Osteoblast (primary cell): Measurements from ENCODE around the gene MTMR6. TPM values are rescaled to one million over a fixed set of nuclear protein-coding genes. Genes with fewer than 3 reads are reported as not detected.
A peak's percentile ranks its signal among the peaks of the same experiment; 100 is the strongest.

Source experiments
- DNase-seq: peaks from one replicate; pipeline ENCODE4 v3.0.0; 2011; ENCODE audit warnings: low spot score, mixed read lengths; ENCODE audit not compliant: insufficient read length; ENCODE audit errors: missing footprints
- H2AFZ ChIP-seq: 2 replicates; pipeline ENCODE4 v1.6.0; 2011; ENCODE audit warnings: mild to moderate bottlenecking, low read length
- H3K27ac ChIP-seq: 2 replicates; pipeline ENCODE4 v1.5.1; 2011; ENCODE audit warnings: mild to moderate bottlenecking, low read depth, low read length, moderate library complexity
- H3K27me3 ChIP-seq: 2 replicates; pipeline ENCODE4 v1.6.0; 2012; ENCODE audit warnings: mild to moderate bottlenecking, control low read depth, inconsistent platforms, low read length, moderate library complexity; ENCODE audit not compliant: insufficient read depth
- H3K36me3 ChIP-seq: 2 replicates; pipeline ENCODE4 v1.5.1; 2011; ENCODE audit warnings: mild to moderate bottlenecking, low read length, control low read depth, moderate library complexity; ENCODE audit not compliant: insufficient read depth
- H3K4me1 ChIP-seq: 2 replicates; pipeline ENCODE4 v1.5.1; 2011; ENCODE audit warnings: mild to moderate bottlenecking, low read length, control low read depth, moderate library complexity; ENCODE audit not compliant: insufficient read depth
- H3K4me2 ChIP-seq: 2 replicates; pipeline ENCODE4 v1.6.0; 2011; ENCODE audit warnings: mild to moderate bottlenecking, low read length; ENCODE audit not compliant: insufficient read depth
- H3K4me3 ChIP-seq: fragments of 200-600 bp; sonication (generic); 3 replicates; pipeline ENCODE4 v1.5.1; 2012; ENCODE audit warnings: mild to moderate bottlenecking, low read length, inconsistent platforms; ENCODE audit not compliant: insufficient read depth
- H3K79me2 ChIP-seq: 2 replicates; pipeline ENCODE4 v1.6.0; 2012; ENCODE audit warnings: mild to moderate bottlenecking, low read length, control low read depth, inconsistent platforms; ENCODE audit not compliant: insufficient read depth
- H3K9me3 ChIP-seq: 2 replicates; pipeline ENCODE4 v1.5.1; 2011; ENCODE audit warnings: low read depth, low read length, control low read depth
- H4K20me1 ChIP-seq: 2 replicates; pipeline ENCODE4 v1.6.0; 2012; ENCODE audit warnings: mild to moderate bottlenecking, low read length, control low read depth; ENCODE audit not compliant: insufficient read depth
- total RNA-seq: library from RNA; depleted of rRNA; stranded (reverse); fragments of >200 nt; gene quantifications from 2 replicates; pipeline ENCODE4 v1.2.3, GENCODE V29; 2012
- TF ChIP-seq, protein P1 (sequence below): IDR thresholded peaks from 2 replicates; pipeline ENCODE4 v1.5.1; 2011; ENCODE audit warnings: mild to moderate bottlenecking, low read depth, low read length, moderate library complexity; ENCODE audit errors: extremely low read depth

The MTMR6 gene
- total RNA-seq, 1 donor, result 25.3 TPM

GRCh38 chr13:25300861-25301346 lies 13.6 kb upstream of the MTMR6 start:
- Histone ChIP-seq H2AFZ (peak overlapping the region; percentile 96), H3K4me2 (peak overlapping the region; percentile 93), H3K9me3 (no peaks in the 10 kb centered on the region), H3K27ac (peak overlapping the region; percentile 96), H3K36me3 (peaks cover 18% of the 10 kb centered on the region), H3K79me2 (peaks cover 43% of the 10 kb centered on the region), H3K4me1 (peaks cover 8% of the 10 kb centered on the region), H3K4me3 (peak overlapping the region; percentile 96), H3K27me3 (peaks cover 11% of the 10 kb centered on the region), H4K20me1 (peaks cover 12% of the 10 kb centered on the region)
- DNase-seq, result peak; percentile 65
- TF ChIP-seq, protein P1, sequence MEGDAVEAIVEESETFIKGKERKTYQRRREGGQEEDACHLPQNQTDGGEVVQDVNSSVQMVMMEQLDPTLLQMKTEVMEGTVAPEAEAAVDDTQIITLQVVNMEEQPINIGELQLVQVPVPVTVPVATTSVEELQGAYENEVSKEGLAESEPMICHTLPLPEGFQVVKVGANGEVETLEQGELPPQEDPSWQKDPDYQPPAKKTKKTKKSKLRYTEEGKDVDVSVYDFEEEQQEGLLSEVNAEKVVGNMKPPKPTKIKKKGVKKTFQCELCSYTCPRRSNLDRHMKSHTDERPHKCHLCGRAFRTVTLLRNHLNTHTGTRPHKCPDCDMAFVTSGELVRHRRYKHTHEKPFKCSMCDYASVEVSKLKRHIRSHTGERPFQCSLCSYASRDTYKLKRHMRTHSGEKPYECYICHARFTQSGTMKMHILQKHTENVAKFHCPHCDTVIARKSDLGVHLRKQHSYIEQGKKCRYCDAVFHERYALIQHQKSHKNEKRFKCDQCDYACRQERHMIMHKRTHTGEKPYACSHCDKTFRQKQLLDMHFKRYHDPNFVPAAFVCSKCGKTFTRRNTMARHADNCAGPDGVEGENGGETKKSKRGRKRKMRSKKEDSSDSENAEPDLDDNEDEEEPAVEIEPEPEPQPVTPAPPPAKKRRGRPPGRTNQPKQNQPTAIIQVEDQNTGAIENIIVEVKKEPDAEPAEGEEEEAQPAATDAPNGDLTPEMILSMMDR, result no peak

DNA sequence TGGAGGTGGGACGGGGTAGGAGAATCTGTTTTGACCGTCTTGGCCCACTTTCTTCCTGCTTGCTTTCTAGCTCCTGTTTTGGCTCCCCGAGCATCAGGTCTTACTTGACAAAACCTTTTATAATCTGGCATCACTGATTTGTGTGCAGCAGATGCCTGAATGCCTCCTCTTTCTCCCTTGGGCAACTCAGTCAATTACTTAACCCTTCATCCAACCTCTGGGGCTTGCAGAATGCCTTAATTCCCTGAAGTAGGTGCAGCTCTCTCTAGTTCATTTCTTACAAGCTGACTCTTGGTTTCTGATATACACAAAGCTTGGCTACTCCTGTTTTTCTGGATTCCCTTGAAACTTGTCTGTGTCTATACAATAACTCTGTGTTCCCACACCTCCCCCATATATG lies 8.4 kb upstream of the MTMR6 start:
- TF ChIP-seq, protein P1, result no peak
- peaks cover 4% of the 10 kb centered on the region for H3K4me1 ChIP-seq
- no peak overlapping the region for H3K4me3 ChIP-seq
- H3K4me2 ChIP-seq, result no peak overlapping the region
- H3K27me3 ChIP-seq, result peaks cover 23% of the 10 kb centered on the region
- H3K79me2 ChIP-seq, result no peaks in the 10 kb centered on the region
- H3K9me3 ChIP-seq, result no peaks in the 10 kb centered on the region
- H3K27ac ChIP-seq, result no peak overlapping the region
- H3K36me3 ChIP-seq, result no peaks in the 10 kb centered on the region
- H4K20me1 ChIP-seq, result no peaks in the 10 kb centered on the region
- no peak for DNase-seq
- H2AFZ ChIP-seq, result no peak overlapping the region

DNA sequence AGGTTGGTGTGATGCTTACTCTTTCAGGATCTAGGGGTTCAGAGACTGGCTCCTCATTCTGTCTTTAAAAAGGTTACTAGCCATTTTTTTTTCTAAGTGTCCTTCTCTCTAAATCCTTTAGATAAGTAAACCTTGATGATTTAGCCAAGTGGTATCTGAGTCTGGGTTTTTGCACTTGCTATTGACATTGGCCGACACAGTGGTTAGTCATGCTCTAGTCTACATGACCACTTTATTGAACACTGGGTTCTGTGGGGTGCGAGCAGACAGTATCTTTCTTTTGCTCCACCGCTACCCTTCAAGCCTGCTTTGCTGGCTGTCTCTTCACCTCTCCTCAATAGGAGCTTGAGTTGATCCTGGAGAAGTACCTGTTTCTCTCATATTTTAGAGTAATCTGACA lies 7.9 kb upstream of the MTMR6 start:
- Histone ChIP-seq H3K9me3 (no peaks in the 10 kb centered on the region), H3K36me3 (no peaks in the 10 kb centered on the region), H3K27me3 (peaks cover 27% of the 10 kb centered on the region), H3K4me1 (peaks cover 4% of the 10 kb centered on the region), H2AFZ (no peak overlapping the region), H4K20me1 (no peaks in the 10 kb centered on the region), H3K79me2 (no peaks in the 10 kb centered on the region), H3K27ac (no peak overlapping the region), H3K4me3 (no peak overlapping the region), H3K4me2 (no peak overlapping the region)
- peak; percentile 35 for DNase-seq
- TF ChIP-seq, protein P1, result no peak

- Histone ChIP-seq H3K79me2 (no peaks in the 10 kb centered on the region), H2AFZ (peak overlapping the region; percentile 8), H3K9me3 (no peaks in the 10 kb centered on the region), H3K27me3 (peaks cover 26% of the 10 kb centered on the region), H3K4me1 (peaks cover 4% of the 10 kb centered on the region), H4K20me1 (no peaks in the 10 kb centered on the region), H3K36me3 (no peaks in the 10 kb centered on the region), H3K4me2 (no peak overlapping the region), H3K27ac (no peak overlapping the region), H3K4me3 (no peak overlapping the region)
- TF ChIP-seq, protein P1, result no peak
- peak; percentile 35 for DNase-seq
Observed at GRCh38 chr13:25292301-25292700, 5.0 kb upstream of the MTMR6 start.
